Hematopoietic multipotent progenitor cell (in vitro differentiated cells): ENCODE results near the gene MAST4. TPM values are rescaled to one million over a fixed set of nuclear protein-coding genes. Genes with fewer than 3 reads are reported as not detected.

Experiments used
- DNase-seq, 3 donors: peaks; one replicate each; pipeline ENCODE4 v3.0.0-alpha.2; 2011 to 2015; ENCODE audit warnings: low read depth in 2 of 3, low spot score in 2 of 3
- total RNA-seq: library from RNA; depleted of rRNA; stranded (reverse); fragments of >200 nt; gene quantifications from one replicate; pipeline ENCODE4 v1.2.3, GENCODE V29; 2012

MAST4 gene
- total RNA-seq, 1 donor = 19.9 TPM

GRCh38 chr5:67142816-67143215 is 546.6 kb downstream of the MAST4 start:
- DNase-seq = no peak

GRCh38 chr5:67143549-67143948 is 547.4 kb downstream of the MAST4 start:
- DNase-seq = no peak

GRCh38 chr5:67144183-67144639 is 548.0 kb downstream of the MAST4 start:
- DNase-seq = no peak

GRCh38 chr5:67146574-67146973 is 550.4 kb downstream of the MAST4 start:
- DNase-seq = no peak

GRCh38 chr5:67146981-67147380 is 550.8 kb downstream of the MAST4 start:
- no peak for DNase-seq

GRCh38 chr5:67147760-67148159 is 551.6 kb downstream of the MAST4 start:
- DNase-seq = no peak

- DNase-seq = no peak
Observed at GRCh38 chr5:67149057-67149950, 553.1 kb downstream of the MAST4 start.

- DNase-seq = no peak
Observed at GRCh38 chr5:67149951-67150523, 553.8 kb downstream of the MAST4 start.

GRCh38 chr5:67152400-67152799 is 556.2 kb downstream of the MAST4 start:
- DNase-seq = no peak

- DNase-seq = no peak
Observed at GRCh38 chr5:67153292-67153691, 557.1 kb downstream of the MAST4 start.

GRCh38 chr5:67154556-67155206 is 558.5 kb downstream of the MAST4 start:
- DNase-seq = no peak

GRCh38 chr5:67156976-67157583 is 560.9 kb downstream of the MAST4 start:
- DNase-seq = peak; percentile 30 to 60 (median 32)

- DNase-seq = no peak
Observed at GRCh38 chr5:67160272-67160671, 564.1 kb downstream of the MAST4 start.

- DNase-seq = no peak
Observed at GRCh38 chr5:67160985-67161384, 564.8 kb downstream of the MAST4 start.

GRCh38 chr5:67161767-67162166 is 565.6 kb downstream of the MAST4 start:
- no peak for DNase-seq

GRCh38 chr5:67163231-67163756 is 567.1 kb downstream of the MAST4 start:
- DNase-seq = no peak

GRCh38 chr5:67163863-67164595 is 567.8 kb downstream of the MAST4 start:
- no peak for DNase-seq

GRCh38 chr5:67164856-67165525 is 568.8 kb downstream of the MAST4 start:
- DNase-seq = no peak
